BLaER1 (cell line): ENCODE results near the gene NSG1.
A peak's percentile ranks its signal among the peaks of the same experiment; 100 is the strongest.

ENCODE experiments used
- H3K27ac ChIP-seq: shearing (Covaris generic); formaldehyde crosslinking; 2 replicates; pipeline ENCODE4 v1.8.1; 2022
- H3K27me3 ChIP-seq: shearing (Covaris generic); formaldehyde crosslinking; 2 replicates; pipeline ENCODE4 v1.8.1; 2022
- H3K36me3 ChIP-seq: shearing (Covaris generic); formaldehyde crosslinking; 2 replicates; pipeline ENCODE4 v1.8.1; 2022
- H3K4me1 ChIP-seq: shearing (Covaris generic); formaldehyde crosslinking; 2 replicates; pipeline ENCODE4 v1.8.1; 2022
- H3K4me2 ChIP-seq: shearing (Covaris generic); formaldehyde crosslinking; 2 replicates; pipeline ENCODE4 v1.8.1; 2022
- H3K4me3 ChIP-seq: shearing (Covaris generic); formaldehyde crosslinking; 2 replicates; pipeline ENCODE4 v1.8.1; 2022
- H3K9ac ChIP-seq: shearing (Covaris generic); formaldehyde crosslinking; 2 replicates; pipeline ENCODE4 v1.8.1; 2022
- H3K9me3 ChIP-seq: shearing (Covaris generic); formaldehyde crosslinking; 2 replicates; pipeline ENCODE4 v1.8.1; 2022
- H4K20me1 ChIP-seq: shearing (Covaris generic); formaldehyde crosslinking; 2 replicates; pipeline ENCODE4 v1.8.1; 2022
- Cebpa-rat ChIP-seq: shearing (Covaris generic); IDR thresholded peaks from 2 replicates; pipeline ENCODE4 v1.8.1; 2022

The NSG1 gene

DNA sequence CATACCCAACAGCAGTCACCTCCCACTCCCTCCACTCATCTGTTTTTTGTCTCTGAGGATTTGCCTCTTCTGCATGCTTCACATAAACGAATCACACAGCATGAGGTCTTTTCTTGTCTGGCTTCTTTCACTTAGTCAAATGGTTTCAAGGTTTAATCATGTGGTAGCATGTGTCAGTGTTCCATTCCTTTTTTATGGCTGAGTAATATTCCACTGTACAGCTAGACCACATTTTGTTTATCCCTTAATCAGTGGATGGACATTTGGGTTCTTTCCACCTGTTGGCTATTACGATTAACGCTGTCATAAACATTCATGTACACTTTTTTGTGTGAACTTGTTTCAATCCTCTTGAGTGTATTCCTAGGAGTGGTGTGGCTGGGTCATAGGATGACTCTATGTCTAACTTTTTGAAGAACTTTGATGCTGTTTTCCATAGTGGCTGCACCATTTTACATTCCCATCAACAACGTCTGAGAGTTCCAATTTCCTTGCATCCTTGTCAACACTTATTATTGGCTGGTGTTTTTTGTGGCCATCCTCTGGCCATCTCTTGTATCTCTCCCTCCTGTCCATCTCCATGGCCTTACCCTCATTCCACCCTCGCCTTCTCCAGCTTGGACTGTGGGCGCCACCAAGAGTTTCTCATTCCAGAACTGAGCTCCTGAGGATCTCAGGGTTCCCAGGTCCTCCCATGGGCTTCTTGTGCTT lies 12.4 kb upstream of the NSG1 start:
- no peaks in the 10 kb centered on the region for H3K36me3 ChIP-seq
- H3K9ac ChIP-seq, result no peak overlapping the region
- no peak overlapping the region for H3K4me2 ChIP-seq
- 0 out of 2 replicates have a peak, but pooled peaks cover 5% of the 10 kb centered on the region for H3K9me3 ChIP-seq
- no peak overlapping the region for H3K27ac ChIP-seq
- no peaks in the 10 kb centered on the region for H4K20me1 ChIP-seq
- H3K4me1 ChIP-seq, result no peaks in the 10 kb centered on the region
- H3K4me3 ChIP-seq, result no peak overlapping the region
- no peak for TF ChIP-seq Cebpa-rat
- no peaks in the 10 kb centered on the region for H3K27me3 ChIP-seq

DNA sequence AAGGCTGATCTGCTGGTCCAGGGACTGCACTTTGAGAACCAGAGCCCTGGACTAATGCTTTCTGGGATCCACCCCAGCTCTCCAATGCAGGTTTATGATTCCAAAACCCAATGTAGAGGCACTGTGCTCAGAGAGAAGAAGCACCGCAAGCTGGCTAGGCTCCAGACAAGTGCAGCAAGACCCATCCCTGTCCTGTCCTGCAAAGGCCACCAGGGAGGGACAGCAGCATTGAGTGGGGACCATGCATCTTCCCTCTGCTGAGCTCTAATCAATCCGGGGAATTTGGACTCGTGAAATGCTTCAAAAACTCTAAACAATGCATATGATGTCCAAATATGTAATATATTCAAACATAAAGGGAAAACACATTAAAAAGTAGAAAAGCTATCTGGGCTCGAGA lies 10.8 kb upstream of the NSG1 start:
- no peaks in the 10 kb centered on the region; the same call in 1 of the 2 replicates for H3K27me3 ChIP-seq
- H3K36me3 ChIP-seq, result no peaks in the 10 kb centered on the region
- H3K4me1 ChIP-seq, result no peaks in the 10 kb centered on the region
- H3K9ac ChIP-seq, result no peak overlapping the region
- H4K20me1 ChIP-seq, result no peaks in the 10 kb centered on the region
- no peak overlapping the region for H3K4me2 ChIP-seq
- TF ChIP-seq Cebpa-rat, result no peak
- H3K9me3 ChIP-seq, result 0 out of 2 replicates have a peak, but pooled peaks cover 5% of the 10 kb centered on the region
- no peak overlapping the region for H3K27ac ChIP-seq
- no peak overlapping the region for H3K4me3 ChIP-seq

- Histone ChIP-seq H3K4me2 (no peak overlapping the region), H3K27ac (no peak overlapping the region), H4K20me1 (no peaks in the 10 kb centered on the region), H3K36me3 (no peaks in the 10 kb centered on the region), H3K4me3 (no peak overlapping the region), H3K4me1 (no peaks in the 10 kb centered on the region), H3K27me3 (no peaks in the 10 kb centered on the region; the same call in 1 of the 2 replicates), H3K9me3 (0 out of 2 replicates have a peak, but pooled peaks cover 5% of the 10 kb centered on the region), H3K9ac (no peak overlapping the region)
- no peak for TF ChIP-seq Cebpa-rat
Observed at GRCh38 chr4:4377191-4377590, 9.7 kb upstream of the NSG1 start.

DNA sequence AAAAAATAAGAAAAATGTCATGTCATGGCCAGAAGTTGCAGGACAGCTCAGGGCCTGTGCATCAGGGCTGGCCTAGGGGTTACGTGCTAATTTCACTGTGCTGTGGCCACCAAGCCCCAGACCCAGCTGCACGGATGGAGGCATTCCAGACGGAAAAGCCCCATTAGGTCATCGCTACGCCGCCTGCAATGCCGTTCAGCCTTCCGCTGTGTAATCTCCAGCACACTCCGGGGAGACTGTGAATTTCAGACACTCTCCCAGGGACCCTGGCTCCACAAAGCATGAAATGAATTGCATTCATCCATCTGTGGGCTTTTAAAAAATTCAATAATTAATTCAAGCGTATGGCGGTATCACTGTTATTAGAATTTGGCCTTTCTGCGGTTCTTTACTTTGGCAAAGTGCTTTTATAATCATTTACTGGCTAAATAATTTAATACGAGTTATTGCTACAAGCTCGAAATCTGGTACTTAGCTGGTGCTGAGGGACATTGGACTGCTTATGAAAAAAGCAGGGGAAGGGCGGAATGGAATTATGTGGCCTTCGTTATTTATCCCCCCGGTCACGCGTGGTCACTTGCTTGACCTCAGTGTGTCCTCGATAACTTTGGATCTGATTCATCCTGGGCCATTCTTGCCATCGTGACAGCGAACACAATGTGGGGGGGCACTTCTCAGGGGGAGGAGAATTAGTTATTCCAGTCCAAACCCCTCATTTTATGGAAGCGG lies 9.0 kb upstream of the NSG1 start:
- Histone ChIP-seq H3K36me3 (no peaks in the 10 kb centered on the region), H4K20me1 (no peaks in the 10 kb centered on the region), H3K4me2 (no peak overlapping the region), H3K9me3 (0 out of 2 replicates have a peak, but pooled peaks cover 5% of the 10 kb centered on the region), H3K4me1 (no peaks in the 10 kb centered on the region), H3K27me3 (peaks cover 6% of the 10 kb centered on the region; the same call in 1 of the 2 replicates), H3K4me3 (no peak overlapping the region), H3K9ac (no peak overlapping the region), H3K27ac (no peak overlapping the region)
- TF ChIP-seq Cebpa-rat, result no peak

- no peaks in the 10 kb centered on the region for H4K20me1 ChIP-seq
- H3K9ac ChIP-seq, result no peak overlapping the region
- H3K4me2 ChIP-seq, result no peak overlapping the region
- no peaks in the 10 kb centered on the region for H3K36me3 ChIP-seq
- TF ChIP-seq Cebpa-rat, result no peak
- H3K27ac ChIP-seq, result no peak overlapping the region
- no peaks in the 10 kb centered on the region for H3K4me1 ChIP-seq
- 0 out of 2 replicates have a peak, but pooled peaks cover 3% of the 10 kb centered on the region for H3K9me3 ChIP-seq
- H3K27me3 ChIP-seq, result peaks cover 22% of the 10 kb centered on the region
- no peak overlapping the region for H3K4me3 ChIP-seq
Observed at GRCh38 chr4:4379540-4380087, 7.3 kb upstream of the NSG1 start.

DNA sequence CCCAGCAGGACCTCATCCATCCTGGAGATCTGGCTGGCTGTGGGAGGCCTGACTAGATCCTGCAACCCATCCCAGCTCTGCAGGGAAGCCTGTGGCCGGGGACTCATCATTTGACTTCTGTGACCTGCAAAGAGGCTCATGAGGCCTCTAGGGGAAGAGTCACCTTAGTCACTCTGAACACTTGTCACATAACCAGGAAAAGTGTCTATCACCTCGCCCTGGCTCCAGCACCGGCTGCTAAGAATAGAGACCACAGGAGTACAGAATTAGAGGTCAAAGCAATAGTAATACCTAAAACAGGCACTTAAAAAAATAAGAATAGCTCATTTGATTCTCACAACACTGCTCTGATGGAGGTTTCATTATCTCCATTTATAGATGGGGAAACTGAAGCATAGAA lies 3.8 kb upstream of the NSG1 start:
- TF ChIP-seq Cebpa-rat, result no peak

DNA sequence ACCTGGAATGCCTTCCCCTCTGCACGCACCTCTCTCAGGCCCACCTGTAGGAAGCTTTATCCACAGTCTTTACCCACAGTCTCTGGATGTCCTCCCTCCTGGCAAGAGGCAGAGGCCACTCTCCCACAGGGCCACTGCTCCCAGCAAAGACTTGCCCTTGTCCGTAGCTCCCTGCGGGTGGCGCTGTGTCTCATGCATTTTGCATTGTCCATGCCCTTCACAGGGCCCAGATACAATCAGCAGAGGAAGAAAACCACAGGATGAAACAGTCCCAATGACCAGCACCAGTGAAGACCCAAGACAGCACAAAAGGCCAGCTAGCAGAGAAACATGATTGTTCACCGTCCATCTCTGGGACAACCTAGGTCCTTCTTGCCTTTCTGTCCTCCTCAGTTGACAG lies 2.1 kb upstream of the NSG1 start:
- Histone ChIP-seq H3K4me2 (no peak overlapping the region), H3K27me3 (peaks cover 74% of the 10 kb centered on the region), H3K4me3 (no peak overlapping the region), H3K4me1 (peaks cover 29% of the 10 kb centered on the region), H3K9me3 (no peaks in the 10 kb centered on the region), H3K9ac (no peak overlapping the region), H3K27ac (no peak overlapping the region), H4K20me1 (peaks cover 28% of the 10 kb centered on the region), H3K36me3 (no peaks in the 10 kb centered on the region)
- TF ChIP-seq Cebpa-rat, result no peak

More for the DNA sequence above, 3.8 kb upstream of the NSG1 start:
- H3K36me3 ChIP-seq, result no peaks in the 10 kb centered on the region
- H3K9me3 ChIP-seq, result no peaks in the 10 kb centered on the region
- no peak overlapping the region for H3K9ac ChIP-seq
- no peak overlapping the region for H3K27ac ChIP-seq
- H3K27me3 ChIP-seq, result peaks cover 57% of the 10 kb centered on the region
- peaks cover 26% of the 10 kb centered on the region for H3K4me1 ChIP-seq
- H3K4me2 ChIP-seq, result no peak overlapping the region
- H3K4me3 ChIP-seq, result no peak overlapping the region
- H4K20me1 ChIP-seq, result peaks cover 20% of the 10 kb centered on the region

DNA sequence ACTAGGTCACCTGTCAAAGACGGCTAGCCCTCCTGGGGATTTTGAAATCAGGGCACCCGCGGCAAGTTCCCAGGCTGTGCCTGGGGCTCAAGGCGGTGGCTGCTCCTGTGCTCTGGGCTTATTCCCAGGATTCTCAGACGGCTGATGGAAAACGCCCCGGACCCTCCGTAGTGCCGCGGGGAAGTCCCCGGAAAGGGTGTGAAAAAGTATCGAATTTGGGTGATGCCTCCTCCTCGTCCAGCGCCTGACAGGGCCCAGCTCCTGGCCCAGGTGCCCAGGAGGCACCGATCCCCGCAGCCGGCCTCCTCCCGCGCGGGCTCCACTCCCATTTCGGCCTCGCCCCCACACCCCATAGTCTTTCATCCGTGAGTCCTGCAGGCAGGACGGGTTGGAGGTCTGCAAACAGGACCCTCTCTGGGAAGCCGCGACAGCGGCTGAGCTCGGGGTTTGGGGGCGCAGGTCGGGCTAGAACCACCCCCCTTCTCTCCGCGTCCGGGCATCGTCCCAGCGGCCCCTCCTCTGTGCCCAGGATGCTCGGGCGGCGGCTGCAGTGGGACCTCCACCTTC lies 1.1 kb upstream of the NSG1 start:
- Histone ChIP-seq H3K27me3 (peaks cover 84% of the 10 kb centered on the region), H3K4me2 (peak overlapping the region; percentile 100), H3K9ac (no peak overlapping the region), H3K4me3 (peak overlapping the region; percentile 76), H3K36me3 (no peaks in the 10 kb centered on the region), H4K20me1 (peaks cover 28% of the 10 kb centered on the region), H3K4me1 (peaks cover 29% of the 10 kb centered on the region), H3K27ac (no peak overlapping the region), H3K9me3 (no peaks in the 10 kb centered on the region)
- TF ChIP-seq Cebpa-rat, result no peak

- Histone ChIP-seq H3K9me3 (no peaks in the 10 kb centered on the region), H3K36me3 (no peaks in the 10 kb centered on the region), H3K4me2 (peak overlapping the region; percentile 100), H4K20me1 (peaks cover 28% of the 10 kb centered on the region), H3K27me3 (peaks cover 89% of the 10 kb centered on the region), H3K27ac (no peak overlapping the region), H3K9ac (peak overlapping the region; percentile 45; the same call in 1 of the 2 replicates), H3K4me1 (peaks cover 29% of the 10 kb centered on the region), H3K4me3 (peak overlapping the region; percentile 76)
- no peak for TF ChIP-seq Cebpa-rat
Observed at GRCh38 chr4:4386296-4386735, 586 bp upstream of the NSG1 start.
